Measurements from ENCODE around the gene OTOS.

OTOS gene

GRCh38 chr2:240135706-240136012, 4.8 kb downstream of the OTOS start:
- DNase-seq = no peak

- no peak for DNase-seq
Measured at GRCh38 chr2:240134956-240135520, 5.4 kb downstream of the OTOS start.

- no peak for DNase-seq
Measured at GRCh38 chr2:240134466-240134865, 6.0 kb downstream of the OTOS start.

- DNase-seq = no peak
Measured at GRCh38 chr2:240133401-240133800, 7.1 kb downstream of the OTOS start.

- DNase-seq = no peak
Measured at GRCh38 chr2:240132651-240132980, 7.8 kb downstream of the OTOS start.

- no peak for DNase-seq
Measured at GRCh38 chr2:240131941-240132650, 8.4 kb downstream of the OTOS start.

- DNase-seq = no peak
Measured at GRCh38 chr2:240131296-240131695, 9.2 kb downstream of the OTOS start.

GRCh38 chr2:240130393-240131195, 9.9 kb downstream of the OTOS start:
- DNase-seq = no peak

- no peak for DNase-seq
Measured at GRCh38 chr2:240129731-240130392, 10.6 kb downstream of the OTOS start.

GRCh38 chr2:240129311-240129710, 11.1 kb downstream of the OTOS start:
- no peak for DNase-seq

- DNase-seq = no peak
Measured at GRCh38 chr2:240128608-240129145, 11.8 kb downstream of the OTOS start.

- DNase-seq = no peak
Measured at GRCh38 chr2:240127911-240128607, 12.4 kb downstream of the OTOS start.

- DNase-seq = no peak
Measured at GRCh38 chr2:240127191-240127750, 13.2 kb downstream of the OTOS start.

GRCh38 chr2:240126731-240127130, 13.7 kb downstream of the OTOS start:
- DNase-seq = no peak

- DNase-seq = no peak
Measured at GRCh38 chr2:240125742-240126141, 14.7 kb downstream of the OTOS start.

GRCh38 chr2:240124651-240125030, 15.8 kb downstream of the OTOS start:
- no peak for DNase-seq

GRCh38 chr2:240123821-240124650, 16.4 kb downstream of the OTOS start:
- no peak for DNase-seq

GRCh38 chr2:240121675-240122074, 18.8 kb downstream of the OTOS start:
- no peak for DNase-seq

GRCh38 chr2:240121190-240121589, 19.3 kb downstream of the OTOS start:
- DNase-seq = no peak

GRCh38 chr2:240114233-240114632, 26.2 kb downstream of the OTOS start:
- no peak for DNase-seq

- no peak for DNase-seq
Measured at GRCh38 chr2:240112914-240113690, 27.4 kb downstream of the OTOS start.

Measured in SHP77 treated with DMSO at 0.1 percent for 48 hours (cell line).